Hepatocyte (in vitro differentiated cells): ENCODE data around the gene SLC14A1. TPM values are rescaled to one million over a fixed set of nuclear protein-coding genes. Genes with fewer than 3 reads are reported as not detected.

ENCODE experiments used
- DNase-seq: peaks from one replicate; pipeline ENCODE4 v3.0.0-alpha.2; 2016; ENCODE audit warnings: low spot score
- H2AFZ ChIP-seq: fragments of 200-600 bp; sonication (generic); 2 replicates; pipeline ENCODE4 v1.6.0; 2016; ENCODE audit warnings: antibody characterized with exemption, mild to moderate bottlenecking
- H3K27ac ChIP-seq: fragments of 200-600 bp; sonication (generic); 2 replicates; pipeline ENCODE4 v1.5.1; 2016; ENCODE audit warnings: mild to moderate bottlenecking
- H3K27me3 ChIP-seq: fragments of 200-600 bp; sonication (generic); 2 replicates; pipeline ENCODE4 v1.6.1; 2016
- H3K36me3 ChIP-seq: fragments of 200-600 bp; sonication (generic); replicated peaks from 2 replicates; pipeline ENCODE4 v1.5.1; 2016; ENCODE audit warnings: low read depth; ENCODE audit not compliant: insufficient read depth
- H3K4me1 ChIP-seq: fragments of 200-600 bp; sonication (generic); 2 replicates; pipeline ENCODE4 v1.5.1; 2016; ENCODE audit warnings: mild to moderate bottlenecking, moderate library complexity; ENCODE audit not compliant: insufficient read depth
- H3K4me2 ChIP-seq: fragments of 200-600 bp; sonication (generic); 2 replicates; pipeline ENCODE4 v1.6.0; 2016
- H3K4me3 ChIP-seq: fragments of 200-600 bp; sonication (generic); 2 replicates; pipeline ENCODE4 v1.5.1; 2016; ENCODE audit warnings: mild to moderate bottlenecking
- H3K79me2 ChIP-seq: fragments of 200-600 bp; sonication (generic); 2 replicates; pipeline ENCODE4 v1.6.0; 2017; ENCODE audit warnings: mild to moderate bottlenecking
- H3K9me2 ChIP-seq: fragments of 200-600 bp; sonication (generic); replicated peaks from 2 replicates; pipeline ENCODE4 v1.6.0; 2017; ENCODE audit warnings: mild to moderate bottlenecking; ENCODE audit not compliant: insufficient read depth
- H3K9me3 ChIP-seq: fragments of 200-600 bp; sonication (generic); 2 replicates; pipeline ENCODE4 v1.5.1; 2016; ENCODE audit warnings: low read depth, mild to moderate bottlenecking
- H4K20me1 ChIP-seq: fragments of 200-600 bp; sonication (generic); 2 replicates; pipeline ENCODE4 v1.6.0; 2016; ENCODE audit warnings: mild to moderate bottlenecking; ENCODE audit not compliant: insufficient read depth, poor library complexity, severe bottlenecking
- CTCF ChIP-seq: fragments of 200-600 bp; sonication (generic); IDR thresholded peaks from 2 replicates; pipeline ENCODE4 v1.5.1; 2016; ENCODE audit warnings: antibody characterized with exemption, mild to moderate bottlenecking; ENCODE audit not compliant: poor library complexity
- EZH2 ChIP-seq: fragments of 200-600 bp; sonication (generic); IDR thresholded peaks from 2 replicates; pipeline ENCODE4 v1.6.1; 2016; ENCODE audit warnings: antibody characterized with exemption, mild to moderate bottlenecking, borderline replicate concordance
- EZH2phosphoT487 ChIP-seq: fragments of 200-600 bp; sonication (generic); IDR thresholded peaks from one replicate; pipeline ENCODE4 v1.6.1; 2018; ENCODE audit warnings: antibody characterized with exemption, mild to moderate bottlenecking, low read depth, moderate library complexity; ENCODE audit not compliant: unreplicated experiment, severe bottlenecking
- WGBS: methylation state at CpG from one replicate; pipeline ENCODE4 v1.1.6; 2016; ENCODE audit warnings: low lambda C conversion rate; ENCODE audit errors: missing lambda C conversion rate; 5-methylcytosine and 5-hydroxymethylcytosine counted together
- polyA plus RNA-seq: library from polyadenylated mRNA; unstranded; fragments of >200 nt; fragmentation: Nextera tagmentation; extraction: Ambion mirVana; gene quantifications from 2 replicates; pipeline ENCODE4 v1.2.1, GENCODE V29; 2016
- small RNA-seq: library from RNA; depleted of rRNA; stranded (forward); fragments of <200 nt; gene quantifications from one replicate; pipeline ENCODE3, GENCODE V24; 2014
- total RNA-seq: library from RNA; depleted of rRNA; stranded (reverse); fragments of >200 nt; gene quantifications from 2 replicates; pipeline ENCODE4 v1.2.3, GENCODE V29; 2014

The SLC14A1 gene
- total and polyA plus RNA-seq, 2 experiments from 2014 or later = 0.98 to 4.1 TPM

GRCh38 chr18:45792506-45793263, 68.7 kb downstream of the SLC14A1 start:
- Histone ChIP-seq H3K4me2 (no peak overlapping the region), H3K79me2 (no peaks in the 10 kb centered on the region), H3K4me3 (no peak overlapping the region), H2AFZ (no peak overlapping the region), H3K9me2 (no peaks in the 10 kb centered on the region), H3K27ac (no peak overlapping the region), H3K36me3 (no peaks in the 10 kb centered on the region), H4K20me1 (no peaks in the 10 kb centered on the region), H3K9me3 (no peaks in the 10 kb centered on the region), H3K4me1 (no peaks in the 10 kb centered on the region), H3K27me3 (no peaks in the 10 kb centered on the region)
- TF ChIP-seq EZH2phosphoT487 = no peak
- TF ChIP-seq EZH2 = no peak
- no peak for TF ChIP-seq CTCF
- WGBS = 94% methylated on average over 5 of the region's 5 CpGs
- DNase-seq = no peak

GRCh38 chr18:45793264-45793965, 69.4 kb downstream of the SLC14A1 start:
- no peaks in the 10 kb centered on the region for H3K9me3 ChIP-seq
- no peak for DNase-seq
- H3K36me3 ChIP-seq = no peaks in the 10 kb centered on the region
- H3K9me2 ChIP-seq = no peaks in the 10 kb centered on the region
- WGBS = 49% methylated on average over 4 of the region's 4 CpGs
- H3K4me3 ChIP-seq = no peak overlapping the region
- H4K20me1 ChIP-seq = no peaks in the 10 kb centered on the region
- no peak overlapping the region for H3K4me2 ChIP-seq
- TF ChIP-seq EZH2phosphoT487 = no peak
- TF ChIP-seq EZH2 = no peak
- TF ChIP-seq CTCF = no peak
- no peaks in the 10 kb centered on the region for H3K27me3 ChIP-seq
- H3K27ac ChIP-seq = no peak overlapping the region
- H2AFZ ChIP-seq = no peak overlapping the region
- H3K79me2 ChIP-seq = no peaks in the 10 kb centered on the region
- no peaks in the 10 kb centered on the region for H3K4me1 ChIP-seq

- 100% methylated on average over 1 of the region's 1 CpG for WGBS
- Histone ChIP-seq H3K9me3 (peaks cover 7% of the 10 kb centered on the region), H3K4me3 (no peak overlapping the region), H3K4me1 (no peaks in the 10 kb centered on the region), H3K9me2 (no peaks in the 10 kb centered on the region), H3K4me2 (no peak overlapping the region), H4K20me1 (no peaks in the 10 kb centered on the region), H3K27ac (no peak overlapping the region), H3K27me3 (no peaks in the 10 kb centered on the region), H2AFZ (no peak overlapping the region), H3K36me3 (no peaks in the 10 kb centered on the region), H3K79me2 (no peaks in the 10 kb centered on the region)
- no peak for TF ChIP-seq CTCF
- TF ChIP-seq EZH2phosphoT487 = no peak
- no peak for TF ChIP-seq EZH2
- DNase-seq = no peak
These were observed 77.5 kb downstream of the SLC14A1 start for GRCh38 chr18:45801416-45802004.

Small RNA genes within 50 kb of the gene (small RNA-seq; reads per million reads assigned to genes)
- not detected for gene AC087685.1

Other genes with a start within 250 kb of the SLC14A1 start
- 2.5 and 4.0 TPM in 2 replicates for gene SLC14A2, start 108.7 kb upstream of the SLC14A1 start, total RNA-seq
- 1.3 and 2.2 TPM in 2 replicates for gene SLC14A2, start 108.7 kb upstream of the SLC14A1 start, polyA plus RNA-seq
- gene SIGLEC15, start 101.5 kb downstream of the SLC14A1 start, total RNA-seq = 0.24 and 0.30 TPM in 2 replicates
- 1.3 and 1.5 TPM in 2 replicates for gene SIGLEC15, start 101.5 kb downstream of the SLC14A1 start, polyA plus RNA-seq
- gene EPG5, start 243.1 kb downstream of the SLC14A1 start, total RNA-seq = 31.1 and 32.1 TPM in 2 replicates
- gene EPG5, start 243.1 kb downstream of the SLC14A1 start, polyA plus RNA-seq = 4.6 and 5.7 TPM in 2 replicates